H1 (cell line): ENCODE measurements around the gene C1orf50. TPM values are rescaled to one million over a fixed set of nuclear protein-coding genes. Genes with fewer than 3 reads are reported as not detected.

Experiments used
- CTCF ChIA-PET: fragments of 300-600 bp; sonication (Branson Sonifier 250); formaldehyde crosslinking; loops from one replicate; lab custom pipeline; 2021; ENCODE audit not compliant: partially characterized antibody; lab: Charles Lee
- POLR2A ChIA-PET: fragments of 300-600 bp; sonication (Branson Sonifier 250); formaldehyde crosslinking; loops from one replicate; lab custom pipeline; 2021; ENCODE audit warnings: inconsistent platforms; ENCODE audit not compliant: partially characterized antibody; lab: Charles Lee
- DNase-seq, 2 experiments: peaks; one replicate each; pipeline versions ENCODE4 v3.0.0 to v3.0.0-alpha.2; 2010 to 2022; ENCODE audit warnings: low spot score in 2 of 2, low read depth in 1 of 2, mixed read lengths in 1 of 2
- FAIRE-seq: peaks from 2 replicates; lab custom pipeline; 2011; peaks lifted over from hg19 to GRCh38; lab: Jason Lieb, UNC
- H2AFZ ChIP-seq: 2 replicates; pipeline ENCODE4 v1.8.1; 2012; ENCODE audit warnings: low read length, inconsistent platforms
- H2AK5ac ChIP-seq: 2 replicates; pipeline ENCODE4 v1.6.1; 2013; ENCODE audit warnings: low read depth, low read length
- H2BK120ac ChIP-seq: replicated peaks from 2 replicates; pipeline ENCODE3; 2013; ENCODE audit warnings: low read depth, low read length, inconsistent platforms
- H2BK12ac ChIP-seq: 2 replicates; pipeline ENCODE4 v1.6.1; 2013; ENCODE audit warnings: low read depth, low read length
- H2BK15ac ChIP-seq: 2 replicates; pipeline ENCODE4 v1.6.1; 2013; ENCODE audit warnings: low read length
- H2BK20ac ChIP-seq: 2 replicates; pipeline ENCODE4 v1.6.1; 2013; ENCODE audit warnings: low read length
- H2BK5ac ChIP-seq: 2 replicates; pipeline ENCODE4 v1.6.1; 2013; ENCODE audit warnings: low read depth, low read length
- H3K14ac ChIP-seq: 2 replicates; pipeline ENCODE4 v1.6.1; 2013; ENCODE audit warnings: inconsistent platforms; ENCODE audit not compliant: insufficient read length
- H3K18ac ChIP-seq: 2 replicates; pipeline ENCODE4 v1.6.1; 2013; ENCODE audit warnings: low read length; ENCODE audit errors: extremely low read depth
- H3K23ac ChIP-seq: 2 replicates; pipeline ENCODE4 v1.6.1; 2013; ENCODE audit warnings: inconsistent platforms; ENCODE audit not compliant: insufficient read length
- H3K23me2 ChIP-seq: 2 replicates; pipeline ENCODE4 v1.6.1; 2013; ENCODE audit warnings: low read depth, low read length
- H3K27ac ChIP-seq: 2 replicates; pipeline ENCODE4 v1.6.1; 2011; ENCODE audit warnings: low read depth, low read length, inconsistent platforms
- H3K27me3 ChIP-seq, 4 experiments: replicated peaks in 1 of 4; 1 replicate in 1 of 4; 2 replicates in 3 of 4; pipeline versions ENCODE4 v1.6.1 to v1.8.1; 2011 to 2013; ENCODE audit warnings: low read length in 3 of 4, mild to moderate bottlenecking in 3 of 4, inconsistent platforms in 2 of 4, mixed read lengths in 2 of 4, moderate library complexity in 1 of 4; ENCODE audit not compliant: control insufficient read depth in 3 of 4, insufficient read depth in 3 of 4; ENCODE audit errors: extremely low read depth in 1 of 4
- H3K36me3 ChIP-seq, 4 experiments: 2 replicates each; pipeline versions ENCODE4 v1.6.1 to v1.8.1; 2011 to 2013; ENCODE audit warnings: mild to moderate bottlenecking in 4 of 4, low read length in 3 of 4, moderate library complexity in 2 of 4, control low read depth in 1 of 4, inconsistent platforms in 1 of 4; ENCODE audit not compliant: insufficient read depth in 4 of 4, control insufficient read depth in 2 of 4
- H3K4ac ChIP-seq: replicated peaks from 2 replicates; pipeline ENCODE3; 2013; ENCODE audit warnings: low read length, low read depth, mixed read lengths, inconsistent platforms; ENCODE audit not compliant: insufficient read length
- H3K4me1 ChIP-seq, 4 experiments: replicated peaks in 1 of 4; 1 replicate in 1 of 4; 2 replicates in 3 of 4; pipeline versions ENCODE4 v1.6.1 to v1.8.1; 2011 to 2013; ENCODE audit warnings: low read length in 3 of 4, inconsistent platforms in 2 of 4, mixed read lengths in 1 of 4; ENCODE audit not compliant: insufficient read depth in 4 of 4, control insufficient read depth in 3 of 4
- H3K4me2 ChIP-seq, 2 experiments: 2 replicates each; pipeline versions ENCODE4 v1.6.1 to v1.8.1; 2011 to 2013; ENCODE audit warnings: low read depth in 2 of 2, low read length in 2 of 2, control low read depth in 1 of 2, inconsistent platforms in 1 of 2, mild to moderate bottlenecking in 1 of 2; ENCODE audit not compliant: insufficient read depth in 1 of 2
- H3K4me3 ChIP-seq, 4 experiments: fragments of 200-600, 300-600 bp in 1 of 4; sonication (generic), shearing (Covaris generic), sonication (Bioruptor Twin) in 1 of 4; 2 replicates each; pipeline versions ENCODE4 v1.5.1 to v1.8.1; 2011 to 2016; ENCODE audit warnings: low read length in 4 of 4, low read depth in 3 of 4, control low read depth in 2 of 4, inconsistent platforms in 2 of 4, mild to moderate bottlenecking in 2 of 4, mixed read lengths in 1 of 4, moderate library complexity in 1 of 4; ENCODE audit not compliant: insufficient read depth in 2 of 4; ENCODE audit errors: extremely low read depth in 1 of 4
- H3K56ac ChIP-seq: replicated peaks from 2 replicates; pipeline ENCODE3; 2013; ENCODE audit warnings: low read depth, mild to moderate bottlenecking, mixed read lengths, low read length, inconsistent platforms; ENCODE audit not compliant: insufficient read length
- H3K79me1 ChIP-seq: 2 replicates; pipeline ENCODE4 v1.6.1; 2013; ENCODE audit warnings: low read depth, low read length, control low read depth
- H3K79me2 ChIP-seq, 2 experiments: 2 replicates each; pipeline versions ENCODE4 v1.6.1 to v1.8.1; 2012 to 2013; ENCODE audit warnings: low read length in 2 of 2, mild to moderate bottlenecking in 2 of 2, inconsistent platforms in 1 of 2; ENCODE audit not compliant: insufficient read depth in 2 of 2, control insufficient read depth in 1 of 2
- H3K9ac ChIP-seq, 4 experiments: replicated peaks in 1 of 4; 1 replicate in 1 of 4; 2 replicates in 3 of 4; pipeline versions ENCODE4 v1.6.1 to v1.8.1; 2011 to 2013; ENCODE audit warnings: low read depth in 3 of 4, low read length in 3 of 4, control low read depth in 2 of 4, mild to moderate bottlenecking in 2 of 4, moderate library complexity in 2 of 4, inconsistent platforms in 1 of 4; ENCODE audit errors: extremely low read depth in 1 of 4
- H3K9me3 ChIP-seq, 2 experiments: 2 replicates each; pipeline versions ENCODE4 v1.6.1 to v1.8.1; 2012 to 2013; ENCODE audit warnings: mild to moderate bottlenecking in 2 of 2, moderate library complexity in 2 of 2, control low read depth in 1 of 2, inconsistent platforms in 1 of 2, low read depth in 1 of 2, low read length in 1 of 2, mixed read lengths in 1 of 2; ENCODE audit not compliant: insufficient read depth in 2 of 2
- H4K20me1 ChIP-seq, 2 experiments: replicated peaks in 1 of 2; 2 replicates each; pipeline versions ENCODE3 to v1.8.1; 2011 to 2013; ENCODE audit warnings: inconsistent platforms in 2 of 2, low read length in 2 of 2, mild to moderate bottlenecking in 1 of 2; ENCODE audit not compliant: insufficient read depth in 2 of 2, control insufficient read depth in 1 of 2
- H4K5ac ChIP-seq: 2 replicates; pipeline ENCODE4 v1.6.1; 2013; ENCODE audit warnings: low read length, low read depth, mixed read lengths, inconsistent platforms; ENCODE audit not compliant: insufficient read length
- H4K8ac ChIP-seq: 2 replicates; pipeline ENCODE4 v1.8.0; 2013; ENCODE audit warnings: mild to moderate bottlenecking, moderate library complexity, low read length, inconsistent platforms; ENCODE audit not compliant: insufficient read depth; ENCODE audit errors: extremely low read depth
- H4K91ac ChIP-seq: replicated peaks from 2 replicates; pipeline ENCODE3; 2013; ENCODE audit warnings: low read length, mixed read lengths, inconsistent platforms; ENCODE audit not compliant: insufficient read length
- BCL11A ChIP-seq, 2 experiments: IDR thresholded peaks; one replicate each; pipeline ENCODE4 v1.6.1; 2011; ENCODE audit warnings: low read depth in 2 of 2, low read length in 2 of 2, mild to moderate bottlenecking in 2 of 2
- KDM4A ChIP-seq: IDR thresholded peaks from one replicate; pipeline ENCODE4 v1.7.1; 2012; ENCODE audit warnings: low read depth, mild to moderate bottlenecking, moderate library complexity, low read length, inconsistent platforms; ENCODE audit not compliant: severe bottlenecking
- NRF1 ChIP-seq: IDR thresholded peaks from 2 replicates; pipeline ENCODE4 v1.6.1; 2011; ENCODE audit warnings: mild to moderate bottlenecking, low read depth, low read length, improper control_type of control experiment
- POLR2A ChIP-seq, 2 experiments: IDR thresholded peaks; 1 replicate in 1 of 2; 2 replicates in 1 of 2; pipeline ENCODE4 v1.6.1; 2011; ENCODE audit warnings: low read depth in 2 of 2, low read length in 2 of 2, mild to moderate bottlenecking in 2 of 2; ENCODE audit errors: control extremely low read depth in 1 of 2
- RAD21 ChIP-seq, 2 experiments: IDR thresholded peaks in 1 of 2; conservative IDR thresholded peaks in 1 of 2; 2 replicates each; pipeline ENCODE4 v1.6.1; 2011; ENCODE audit warnings: low read depth in 2 of 2, low read length in 2 of 2, improper control_type of control experiment in 1 of 2, inconsistent platforms in 1 of 2, mild to moderate bottlenecking in 1 of 2, moderate library complexity in 1 of 2
- SP2 ChIP-seq: IDR thresholded peaks from 2 replicates; pipeline ENCODE4 v1.6.1; 2012; ENCODE audit warnings: mild to moderate bottlenecking, low read length, inconsistent platforms
- WGBS, 2 experiments: shearing (Covaris generic) in 1 of 2; methylation state at CpG; one replicate each; pipeline versions ENCODE4 v1.1.6 to v1.1.7; 2013 to 2015; ENCODE audit warnings: low lambda C conversion rate in 2 of 2, mixed read lengths in 2 of 2, inconsistent platforms in 1 of 2, low coverage in 1 of 2, missing lambda C conversion rate in 1 of 2; ENCODE audit not compliant: insufficient replicate concordance in 2 of 2, insufficient coverage in 1 of 2, insufficient read length in 1 of 2; ENCODE audit errors: extremely low coverage in 1 of 2, missing lambda C conversion rate in 1 of 2; 5-methylcytosine and 5-hydroxymethylcytosine counted together
- polyA plus RNA-seq, 7 experiments: library from polyadenylated mRNA; depleted of rRNA in 3 of 7; stranded (reverse) in 5 of 7; unstranded in 2 of 7; fragments of >200 nt in 5 of 7; fragments of 200-250 nt in 2 of 7; gene quantifications; 1 replicate in 5 of 7; 2 replicates in 1 of 7; 4 replicates in 1 of 7; pipeline versions ENCODE4 v1.2.1 to v1.2.3, GENCODE V29; 2011 to 2013; ENCODE audit warnings: missing spikeins in 2 of 7, mixed read lengths in 2 of 7
- total RNA-seq: library from RNA; stranded (reverse); fragmentation: NEBNext Ultra II Directional; extraction: Animal tissue kit (Norgen Biotek cat#: 25700); gene quantifications from 2 replicates; pipeline ENCODE4 v1.2.1, GENCODE V29; 2021
- TF ChIP-seq, protein P1 (sequence below): IDR thresholded peaks from 2 replicates; pipeline ENCODE4 v1.6.1; 2012; ENCODE audit warnings: inconsistent platforms
- TF ChIP-seq, protein P2 (sequence below), 3 experiments: IDR thresholded peaks; 1 replicate in 2 of 3; 2 replicates in 1 of 3; pipeline versions ENCODE4 v1.5.1 to v1.6.1; 2011; ENCODE audit warnings: low read length in 3 of 3, mild to moderate bottlenecking in 3 of 3, inconsistent platforms in 2 of 3, low read depth in 1 of 3, moderate library complexity in 1 of 3; ENCODE audit not compliant: insufficient read depth in 1 of 3; ENCODE audit errors: control extremely low read depth in 1 of 3

Gene C1orf50
- total and polyA plus RNA-seq, 2 of the 8 experiments (the other 6 are each of a cell fraction or from before 2014, with no cell fraction given): 3.2 to 7.1 TPM

- peak; percentile 84 for FAIRE-seq
- no peak overlapping the region for H3K4ac ChIP-seq
- DNase-seq: no peak
- no peaks in the 10 kb centered on the region for H4K20me1 ChIP-seq
- H2AK5ac ChIP-seq: no peak overlapping the region
- no peak overlapping the region for H3K4me2 ChIP-seq
- no peaks in the 10 kb centered on the region for H3K23me2 ChIP-seq
- H3K27ac ChIP-seq: no peak overlapping the region
- no peak overlapping the region for H2AFZ ChIP-seq
- H3K27me3 ChIP-seq: no peaks in the 10 kb centered on the region
- no peak overlapping the region for H4K91ac ChIP-seq
- H3K56ac ChIP-seq: no peak overlapping the region
- H3K36me3 ChIP-seq: peaks cover 13 to 60% (median 44%) of the 10 kb centered on the region in 4 experiments
- no peak overlapping the region for H2BK12ac ChIP-seq
- WGBS, 2 experiments: 85% methylated on average over 17 of the region's 17 CpGs; no CpG with 5 or more reads in 1 of the 2 experiments
- ChIA-PET CTCF (interaction anchor here (0.6 to 6.8 kb wide), 24 partner anchors 9 to 584 kb away, joined by 3 to 77 read pairs (median 4); partner anchors contain the start of genes C1orf50, CLDN19 and P3H1), POLR2A (interaction anchor here (0.5 to 1.4 kb wide), 3 partner anchors 9 to 1984 kb away, joined by 3 to 8 read pairs (median 3); no protein-coding TSS in a partner anchor)
- H2BK5ac ChIP-seq: no peak overlapping the region
- peak overlapping the region; percentile 27; the same call in 1 of the 2 replicates for H3K18ac ChIP-seq
- no peaks in the 10 kb centered on the region for H3K4me1 ChIP-seq
- H3K4me3 ChIP-seq: no peak overlapping the region
- no peaks in the 10 kb centered on the region for H3K79me2 ChIP-seq
- H4K8ac ChIP-seq: no peak overlapping the region
- no peak overlapping the region for H2BK15ac ChIP-seq
- no peak overlapping the region for H2BK20ac ChIP-seq
- no peak overlapping the region for H3K14ac ChIP-seq
- H3K23ac ChIP-seq: no peak overlapping the region
- peaks cover 0 to 2% of the 10 kb centered on the region in 2 experiments; a peak in 2 of 4 replicates for H3K9me3 ChIP-seq
- H3K9ac ChIP-seq: no peak overlapping the region
- H3K79me1 ChIP-seq: no peaks in the 10 kb centered on the region
- no peak overlapping the region for H2BK120ac ChIP-seq
- H4K5ac ChIP-seq: no peak overlapping the region
- TF ChIP-seq POLR2A (IDR thresholded peaks at IDR 0.05; ENCODE audit: control extremely low read depth in 1 of 2, low read depth in 2 of 2, low read length in 2 of 2): no peak
- no peak for TF ChIP-seq KDM4A
- TF ChIP-seq, protein P1, sequence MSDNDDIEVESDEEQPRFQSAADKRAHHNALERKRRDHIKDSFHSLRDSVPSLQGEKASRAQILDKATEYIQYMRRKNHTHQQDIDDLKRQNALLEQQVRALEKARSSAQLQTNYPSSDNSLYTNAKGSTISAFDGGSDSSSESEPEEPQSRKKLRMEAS: no peak
- TF ChIP-seq BCL11A (IDR thresholded peaks at IDR 0.05; ENCODE audit: low read depth in 2 of 2, low read length in 2 of 2): no peak
- TF ChIP-seq, protein P2, sequence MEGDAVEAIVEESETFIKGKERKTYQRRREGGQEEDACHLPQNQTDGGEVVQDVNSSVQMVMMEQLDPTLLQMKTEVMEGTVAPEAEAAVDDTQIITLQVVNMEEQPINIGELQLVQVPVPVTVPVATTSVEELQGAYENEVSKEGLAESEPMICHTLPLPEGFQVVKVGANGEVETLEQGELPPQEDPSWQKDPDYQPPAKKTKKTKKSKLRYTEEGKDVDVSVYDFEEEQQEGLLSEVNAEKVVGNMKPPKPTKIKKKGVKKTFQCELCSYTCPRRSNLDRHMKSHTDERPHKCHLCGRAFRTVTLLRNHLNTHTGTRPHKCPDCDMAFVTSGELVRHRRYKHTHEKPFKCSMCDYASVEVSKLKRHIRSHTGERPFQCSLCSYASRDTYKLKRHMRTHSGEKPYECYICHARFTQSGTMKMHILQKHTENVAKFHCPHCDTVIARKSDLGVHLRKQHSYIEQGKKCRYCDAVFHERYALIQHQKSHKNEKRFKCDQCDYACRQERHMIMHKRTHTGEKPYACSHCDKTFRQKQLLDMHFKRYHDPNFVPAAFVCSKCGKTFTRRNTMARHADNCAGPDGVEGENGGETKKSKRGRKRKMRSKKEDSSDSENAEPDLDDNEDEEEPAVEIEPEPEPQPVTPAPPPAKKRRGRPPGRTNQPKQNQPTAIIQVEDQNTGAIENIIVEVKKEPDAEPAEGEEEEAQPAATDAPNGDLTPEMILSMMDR (IDR thresholded peaks at IDR 0.05; ENCODE audit: control extremely low read depth in 1 of 3, insufficient read depth in 1 of 3, low read depth in 1 of 3, low read length in 3 of 3): peak; percentile 34 to 75 (median 57)
- no peak for TF ChIP-seq NRF1
- TF ChIP-seq SP2: no peak
- TF ChIP-seq RAD21 (IDR thresholded peaks at IDR 0.05 in 1 of 2, conservative IDR thresholded peaks at IDR 0.05 in 1 of 2; ENCODE audit: low read depth in 2 of 2, low read length in 2 of 2): peak; percentile 51 to 61
These were observed 9.8 kb upstream of the C1orf50 start for GRCh38 chr1:42756956-42757891.
